ENCODE measurements around the gene AGL. TPM values are rescaled to one million over a fixed set of nuclear protein-coding genes. Genes with fewer than 3 reads are reported as not detected.
"Not testable (repeated sequence)": the region's sequence is repeated elsewhere in the genome, so short reads cannot be mapped to it uniquely, and the experiment has no call there.

The AGL gene
- total RNA-seq, 4 donors from 2014 or later = 8.0 to 25.9 (median 17.1) TPM

DNA sequence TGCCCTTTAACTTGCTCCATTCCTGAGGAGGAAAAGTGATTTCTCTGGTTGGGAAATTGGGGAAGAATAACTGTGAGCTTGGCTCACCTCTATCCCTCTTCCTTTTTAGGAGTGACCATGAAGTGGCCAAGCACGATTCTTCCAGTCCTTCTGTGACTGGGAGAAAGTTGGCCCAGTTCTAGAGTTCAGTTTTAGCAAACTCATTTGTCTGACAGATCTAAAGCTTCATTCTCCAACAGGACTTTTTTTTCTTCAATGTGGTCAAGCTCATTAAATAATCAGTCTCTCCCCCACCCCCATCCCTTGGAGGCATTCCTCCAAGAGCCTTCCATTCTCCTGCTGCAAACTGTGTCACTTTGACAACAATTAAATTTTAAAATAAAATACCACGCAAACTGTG is 6.4 kb upstream of the AGL start:
- Histone ChIP-seq H3K4me1 (peaks cover 0 to 3% (median 0%) of the 10 kb centered on the region in 4 donors), H3K27me3 (no peaks in the 10 kb centered on the region), H3K4me3 (no peak overlapping the region), H3K27ac (peak overlapping the region in 3 of 4 donors; percentile 11 to 33 (median 32)), H3K9me3 (no peaks in the 10 kb centered on the region), H3K36me3 (no peaks in the 10 kb centered on the region)
- in situ Hi-C loops (cut with MboI; ENCODE audit: low pct_ligation_motif_present in 1 of 4, low pct_unique_long_range_greater_than_20kb in 1 of 4, low sequenced_read_pairs in 3 of 4) = no loop called here
- WGBS, 2 donors (ENCODE audit: low coverage in 1 of 2) = 68 to 77% methylated on average over 2 of the region's 2 CpGs
- intact Hi-C loops (cut with DNase I; ENCODE audit: low total_unique reads) = no loop called here
- DNase-seq = no peak
- no peak for TF ChIP-seq EP300 (IDR thresholded peaks at IDR 0.05; ENCODE audit: low read depth)
- TF ChIP-seq, protein P1, sequence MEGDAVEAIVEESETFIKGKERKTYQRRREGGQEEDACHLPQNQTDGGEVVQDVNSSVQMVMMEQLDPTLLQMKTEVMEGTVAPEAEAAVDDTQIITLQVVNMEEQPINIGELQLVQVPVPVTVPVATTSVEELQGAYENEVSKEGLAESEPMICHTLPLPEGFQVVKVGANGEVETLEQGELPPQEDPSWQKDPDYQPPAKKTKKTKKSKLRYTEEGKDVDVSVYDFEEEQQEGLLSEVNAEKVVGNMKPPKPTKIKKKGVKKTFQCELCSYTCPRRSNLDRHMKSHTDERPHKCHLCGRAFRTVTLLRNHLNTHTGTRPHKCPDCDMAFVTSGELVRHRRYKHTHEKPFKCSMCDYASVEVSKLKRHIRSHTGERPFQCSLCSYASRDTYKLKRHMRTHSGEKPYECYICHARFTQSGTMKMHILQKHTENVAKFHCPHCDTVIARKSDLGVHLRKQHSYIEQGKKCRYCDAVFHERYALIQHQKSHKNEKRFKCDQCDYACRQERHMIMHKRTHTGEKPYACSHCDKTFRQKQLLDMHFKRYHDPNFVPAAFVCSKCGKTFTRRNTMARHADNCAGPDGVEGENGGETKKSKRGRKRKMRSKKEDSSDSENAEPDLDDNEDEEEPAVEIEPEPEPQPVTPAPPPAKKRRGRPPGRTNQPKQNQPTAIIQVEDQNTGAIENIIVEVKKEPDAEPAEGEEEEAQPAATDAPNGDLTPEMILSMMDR (IDR thresholded peaks at IDR 0.05) = no peak
- TF ChIP-seq POLR2A (IDR thresholded peaks at IDR 0.05) = no peak
- TF ChIP-seq POLR2AphosphoS5 (IDR thresholded peaks at IDR 0.05) = no peak

DNA sequence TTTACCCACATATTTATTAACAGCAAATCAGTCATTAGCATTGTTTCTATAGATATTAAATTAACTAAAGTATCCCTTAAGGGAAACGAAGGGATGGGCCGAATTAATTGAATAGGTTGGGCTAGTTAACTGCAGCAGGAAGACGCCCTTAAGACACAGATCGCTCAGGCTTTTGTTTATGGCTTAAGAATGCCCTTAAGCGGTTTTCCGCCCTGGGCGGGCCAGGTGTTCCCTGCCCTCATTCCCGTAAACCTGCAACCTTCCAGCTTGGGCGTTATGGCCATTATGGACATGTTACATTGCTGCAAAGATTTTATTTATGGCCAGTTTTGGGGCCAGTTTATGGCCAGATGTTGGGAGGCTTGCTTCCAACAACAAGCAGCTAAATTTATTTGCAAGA is 5.0 kb upstream of the AGL start:
- H3K9me3 ChIP-seq; intact Hi-C loops (cut with DNase I; ENCODE audit: low total_unique reads); H3K27ac ChIP-seq; H3K36me3 ChIP-seq; H3K27me3 ChIP-seq; DNase-seq; H3K4me1 ChIP-seq; H3K4me3 ChIP-seq; in situ Hi-C loops (cut with MboI; ENCODE audit: low pct_ligation_motif_present in 1 of 4, low pct_unique_long_range_greater_than_20kb in 1 of 4, low sequenced_read_pairs in 3 of 4): not testable (repeated sequence)
- WGBS, 2 donors (ENCODE audit: low coverage in 1 of 2) = 76 to 94% methylated on average over 7 to 9 of the region's 9 CpGs

DNA sequence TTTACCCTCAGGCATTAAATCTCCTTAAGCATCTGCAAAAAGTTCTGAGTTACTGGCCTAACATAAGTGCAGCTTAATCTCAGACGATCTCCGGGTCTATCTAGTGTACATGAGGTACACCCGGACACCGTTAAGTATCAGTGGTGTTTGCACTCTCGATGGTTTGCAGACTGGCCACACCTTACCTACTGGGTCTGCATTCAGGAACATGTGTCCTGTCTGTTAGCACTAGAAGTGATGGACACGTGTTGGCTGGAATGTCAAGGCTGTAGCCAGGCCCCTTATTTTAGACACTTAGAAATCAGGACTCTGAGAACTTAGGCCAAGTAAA is 783 bp upstream of the AGL start:
- Histone ChIP-seq H3K36me3 (peaks cover 0 to 10% (median 3%) of the 10 kb centered on the region in 4 donors), H3K4me1 (peaks cover 3 to 25% (median 11%) of the 10 kb centered on the region in 4 donors), H3K27ac (peak overlapping the region; percentile 90 to 93 (median 92)), H3K9me3 (no peaks in the 10 kb centered on the region), H3K4me3 (peak overlapping the region; percentile 63 to 84 (median 78)), H3K27me3 (no peaks in the 10 kb centered on the region)
- peak; percentile 9 for DNase-seq
- TF ChIP-seq, protein P1 (IDR thresholded peaks at IDR 0.05) = no peak
- no peak for TF ChIP-seq POLR2AphosphoS5 (IDR thresholded peaks at IDR 0.05)
- no peak for TF ChIP-seq EP300 (IDR thresholded peaks at IDR 0.05; ENCODE audit: low read depth)
- TF ChIP-seq POLR2A (IDR thresholded peaks at IDR 0.05) = no peak
- 47 to 74% methylated on average over 2 to 6 of the region's 6 CpGs for WGBS, 2 donors (ENCODE audit: low coverage in 1 of 2)
- intact Hi-C loops (cut with DNase I; ENCODE audit: low total_unique reads) = no loop called here
- in situ Hi-C loops (cut with MboI; ENCODE audit: low pct_ligation_motif_present in 1 of 4, low pct_unique_long_range_greater_than_20kb in 1 of 4, low sequenced_read_pairs in 3 of 4) = no loop called here

DNA sequence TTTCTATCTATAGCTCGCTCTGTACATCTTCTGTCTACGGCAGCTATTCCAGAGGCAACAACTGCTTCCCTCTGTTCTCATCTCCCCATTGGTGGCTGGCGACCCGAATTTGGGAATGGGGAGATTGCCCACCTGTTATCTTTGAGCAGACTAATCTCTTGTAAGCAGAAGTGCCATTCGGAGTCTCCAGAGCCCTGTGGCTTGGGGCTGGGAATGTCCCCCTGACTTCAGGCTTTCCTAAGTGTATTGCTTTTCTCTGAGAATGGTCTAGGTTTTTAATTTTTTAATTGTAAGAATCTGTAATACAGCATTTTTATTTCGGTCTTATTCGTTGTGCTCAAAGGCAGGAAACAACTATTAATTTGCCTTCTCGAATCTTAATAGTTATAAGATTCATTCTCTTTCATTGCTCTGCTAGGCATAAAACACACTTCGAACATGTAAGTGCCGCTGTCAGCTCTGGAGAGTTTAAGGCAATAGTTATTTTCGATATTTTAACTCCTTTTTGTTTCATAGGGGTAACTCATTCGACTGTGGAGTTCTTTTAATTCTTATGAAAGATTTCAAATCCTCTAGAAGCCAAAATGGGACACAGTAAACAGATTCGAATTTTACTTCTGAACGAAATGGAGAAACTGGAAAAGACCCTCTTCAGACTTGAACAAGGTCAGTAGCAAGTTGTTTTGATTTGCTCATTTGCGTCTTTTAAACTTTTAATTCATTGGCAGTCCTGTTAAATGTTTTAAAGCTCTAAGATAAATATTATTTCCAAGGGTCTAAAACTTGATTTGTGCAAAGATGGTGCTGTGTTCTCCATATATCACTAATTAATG is 514 bp downstream of the AGL start:
- no peaks in the 10 kb centered on the region for H3K9me3 ChIP-seq
- 3 to 5% methylated on average over 11 to 15 of the region's 15 CpGs for WGBS, 2 donors (ENCODE audit: low coverage in 1 of 2)
- peak overlapping the region; percentile 90 to 93 (median 92) for H3K27ac ChIP-seq
- DNase-seq = no peak
- no peak for TF ChIP-seq EP300 (IDR thresholded peaks at IDR 0.05; ENCODE audit: low read depth)
- TF ChIP-seq POLR2A (IDR thresholded peaks at IDR 0.05) = no peak
- TF ChIP-seq, protein P1 (IDR thresholded peaks at IDR 0.05) = no peak
- no peak for TF ChIP-seq POLR2AphosphoS5 (IDR thresholded peaks at IDR 0.05)
- H3K4me3 ChIP-seq = peak overlapping the region; percentile 63 to 84 (median 78)
- intact Hi-C loops (cut with DNase I; ENCODE audit: low total_unique reads) (no loop called here), in situ Hi-C loops (cut with MboI; ENCODE audit: low pct_ligation_motif_present in 1 of 4, low pct_unique_long_range_greater_than_20kb in 1 of 4, low sequenced_read_pairs in 3 of 4) (no loop called here)
- peaks cover 3 to 25% (median 11%) of the 10 kb centered on the region in 4 donors for H3K4me1 ChIP-seq
- no peaks in the 10 kb centered on the region for H3K27me3 ChIP-seq
- peaks cover 0 to 11% (median 5%) of the 10 kb centered on the region in 4 donors for H3K36me3 ChIP-seq
